ENCODE data around the gene TTYH2.

The TTYH2 gene

GRCh38 chr17:74216505-74216904 lies 3.1 kb downstream of the TTYH2 start:
- DNase-seq = no peak

GRCh38 chr17:74217037-74217730 lies 3.8 kb downstream of the TTYH2 start:
- DNase-seq = no peak

GRCh38 chr17:74217888-74218287 lies 4.5 kb downstream of the TTYH2 start:
- DNase-seq = no peak

GRCh38 chr17:74218436-74218835 lies 5.1 kb downstream of the TTYH2 start:
- no peak for DNase-seq

GRCh38 chr17:74219576-74220133 lies 6.3 kb downstream of the TTYH2 start:
- no peak for DNase-seq

- DNase-seq = no peak
Measured at GRCh38 chr17:74220219-74220618, 6.8 kb downstream of the TTYH2 start.

- no peak for DNase-seq
Measured at GRCh38 chr17:74220946-74221818, 7.8 kb downstream of the TTYH2 start.

DNA sequence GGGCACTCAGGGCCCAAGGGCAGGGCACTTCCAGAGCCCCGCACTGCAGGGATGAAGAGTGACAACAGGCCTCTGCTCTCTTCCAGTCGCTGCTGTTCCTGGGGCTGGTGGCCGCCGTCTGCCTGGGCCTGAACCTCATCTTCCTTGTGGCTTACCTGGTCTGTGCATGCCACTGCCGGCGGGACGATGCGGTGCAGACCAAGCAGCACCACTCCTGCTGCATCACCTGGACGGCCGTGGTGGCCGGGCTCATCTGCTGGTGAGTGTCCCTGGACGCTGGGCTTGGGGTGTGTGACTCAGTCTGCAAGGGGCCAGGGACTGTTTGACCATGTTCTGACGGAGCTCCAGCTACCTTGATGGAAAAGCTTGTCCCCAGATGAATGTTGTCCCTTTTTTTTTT lies 9.0 kb downstream of the TTYH2 start:
- no peak for DNase-seq

DNA sequence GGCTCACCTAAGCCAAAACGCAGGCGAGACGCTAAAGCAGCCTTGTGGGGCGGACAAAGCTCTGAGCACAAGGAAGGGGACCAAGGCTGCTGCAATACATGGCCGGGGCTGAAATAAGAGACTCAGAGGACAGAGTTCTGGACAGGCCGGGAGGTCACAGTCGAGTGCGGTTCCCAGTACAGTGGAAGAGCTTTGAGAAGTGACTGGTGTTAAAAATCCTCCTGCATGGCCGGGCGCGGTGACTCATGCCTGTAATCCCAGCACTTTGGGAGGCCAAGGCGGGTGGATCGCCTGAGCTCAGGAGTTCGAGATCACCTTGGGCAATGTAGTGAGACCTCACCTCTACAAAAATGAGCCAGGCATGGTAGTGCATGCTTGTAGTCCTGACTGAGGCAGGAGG lies 10.5 kb downstream of the TTYH2 start:
- no peak for DNase-seq

DNA sequence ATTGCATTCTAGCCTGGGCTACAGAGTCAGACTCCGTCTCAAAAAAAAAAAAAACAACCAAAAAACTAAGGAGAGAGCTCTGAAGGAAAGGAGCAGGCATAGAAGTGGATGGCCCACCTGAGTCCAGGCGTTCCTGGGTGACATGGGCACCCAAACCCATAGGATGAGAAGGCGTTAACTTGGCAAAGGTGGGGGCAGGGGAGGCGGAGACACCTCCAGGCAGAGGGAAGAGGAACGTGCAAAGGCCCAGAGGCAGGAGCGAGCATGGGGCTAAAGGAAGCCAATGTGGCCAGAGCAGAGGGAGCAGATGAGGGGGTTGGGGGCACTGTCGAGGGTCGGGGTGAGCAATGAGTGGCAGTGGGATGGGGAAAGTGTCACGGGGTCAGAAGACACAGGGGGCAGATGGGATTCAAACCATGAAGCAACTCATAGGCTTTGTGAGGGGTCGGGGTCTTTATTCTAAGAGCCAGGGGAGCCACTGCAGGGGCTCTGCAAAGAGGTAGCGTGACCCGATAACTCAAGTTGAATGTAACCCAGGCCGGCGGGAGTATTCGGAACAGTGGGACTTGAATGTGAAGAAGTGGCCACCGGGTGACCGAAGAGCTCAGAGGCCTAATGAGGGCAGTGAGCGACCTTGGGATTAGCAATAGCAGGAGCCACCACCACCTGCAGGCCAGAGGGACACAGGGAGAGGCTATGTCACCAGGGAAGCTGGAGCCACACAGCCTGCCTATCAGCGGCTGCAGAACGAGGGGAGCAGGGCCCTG lies 11.8 kb downstream of the TTYH2 start:
- DNase-seq = no peak

DNA sequence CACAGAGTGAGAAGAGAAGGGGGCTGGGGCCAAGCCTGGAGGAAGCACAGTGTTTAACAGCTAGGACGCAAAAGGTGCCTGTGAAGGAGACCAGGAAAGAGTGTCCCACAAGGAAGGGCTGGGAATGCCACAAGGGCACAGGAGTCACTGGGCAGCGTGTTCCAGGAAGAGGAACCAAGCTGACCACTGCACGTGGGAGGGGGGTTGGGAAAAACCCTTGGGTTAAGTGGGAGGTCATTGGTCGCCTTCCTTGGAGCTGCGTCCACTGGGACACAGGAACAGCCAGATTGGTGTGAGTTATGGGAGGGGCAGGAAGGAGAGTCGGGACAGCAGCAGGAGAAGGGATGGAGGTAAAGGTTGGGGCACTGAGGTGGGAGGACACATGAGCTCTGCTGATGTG lies 12.9 kb downstream of the TTYH2 start:
- DNase-seq = no peak

DNA sequence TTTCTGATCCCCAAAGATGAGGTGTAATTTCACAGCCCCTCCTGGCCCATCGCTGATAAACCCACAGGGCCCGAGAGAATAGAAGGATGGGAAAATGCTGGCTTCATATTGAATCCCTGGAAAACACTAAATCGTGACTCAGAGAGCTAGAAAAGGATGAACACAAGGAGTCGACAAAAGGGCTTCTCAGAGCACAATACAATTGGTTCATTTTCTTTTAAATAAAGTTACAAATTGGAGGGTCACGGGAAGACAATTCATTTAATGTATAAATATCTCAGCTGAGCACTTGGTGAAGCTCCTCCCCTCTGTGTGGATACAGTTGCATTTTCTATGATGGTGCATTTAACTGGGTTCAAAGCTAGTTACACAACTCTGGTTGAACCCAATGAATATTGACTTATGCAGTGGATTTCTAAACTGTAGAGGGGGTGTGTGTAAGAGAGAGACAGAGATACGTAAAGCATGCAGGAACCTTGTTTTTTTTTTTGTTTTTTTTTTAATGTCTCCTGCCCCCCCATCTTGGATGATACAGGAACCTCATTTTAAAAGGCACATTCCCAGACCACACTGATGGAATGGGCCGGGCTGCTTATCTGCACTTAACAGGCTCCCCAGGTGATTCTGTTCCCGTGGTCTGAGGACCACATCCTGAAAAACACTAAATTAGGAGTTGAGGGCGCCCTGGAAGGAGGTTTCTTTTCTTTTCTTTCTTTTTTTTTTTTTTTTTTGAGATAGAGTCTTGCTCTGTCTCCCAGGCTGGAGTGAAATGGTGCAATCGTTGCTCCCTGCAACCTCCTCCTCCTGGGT lies 14.1 kb downstream of the TTYH2 start:
- no peak for DNase-seq

DNA sequence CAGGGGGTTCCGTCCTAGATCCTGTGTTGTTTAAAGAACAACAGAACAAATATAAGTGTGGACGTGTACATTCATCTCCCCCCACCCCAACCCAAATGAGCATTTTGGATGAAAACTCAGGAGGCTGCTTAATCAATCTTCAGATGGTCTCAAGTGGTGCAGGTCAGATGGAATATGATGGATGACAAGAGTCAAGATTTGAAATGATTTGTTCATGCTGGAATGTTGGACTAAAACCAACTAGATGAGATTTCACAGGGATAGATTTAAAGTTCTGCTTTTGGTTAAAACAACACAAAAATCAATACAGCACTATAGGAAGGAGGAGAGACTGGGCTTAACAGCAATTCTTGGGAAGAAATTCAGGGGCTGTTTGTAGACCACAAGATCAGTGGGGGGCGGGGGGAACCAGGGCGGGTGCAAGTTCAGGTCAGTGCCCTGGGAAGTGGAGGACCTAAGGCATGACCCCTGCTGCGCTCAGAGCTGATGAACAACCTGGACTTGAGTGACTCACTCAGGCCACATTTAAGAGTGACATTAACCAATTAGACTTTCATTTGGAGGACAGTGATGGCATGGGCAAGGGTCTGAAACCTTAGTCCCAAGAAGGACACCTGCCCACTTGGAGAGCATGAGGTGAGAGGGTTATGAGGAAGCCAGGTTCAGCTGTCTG lies 15.1 kb downstream of the TTYH2 start:
- DNase-seq = no peak

DNA sequence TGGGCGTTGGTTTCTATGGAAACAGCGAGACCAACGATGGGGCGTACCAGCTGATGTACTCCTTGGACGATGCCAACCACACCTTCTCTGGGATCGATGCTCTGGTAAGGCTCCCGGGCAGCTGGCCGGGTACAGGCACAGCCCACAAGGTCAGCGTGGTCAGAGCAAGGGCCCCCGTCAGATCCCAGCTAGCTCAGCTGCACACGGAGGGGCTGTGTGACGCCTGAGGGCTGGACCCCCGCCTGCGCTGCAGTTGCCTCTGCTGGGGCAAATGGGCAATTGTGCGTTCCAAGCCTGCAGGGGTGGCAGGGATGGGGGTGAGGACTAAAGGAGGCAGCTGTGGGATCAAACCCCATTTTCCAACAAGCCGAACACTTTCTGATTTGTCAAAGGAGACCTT lies 17.5 kb downstream of the TTYH2 start:
- no peak for DNase-seq

- DNase-seq = no peak
Measured at GRCh38 chr17:74231928-74232907, 18.8 kb downstream of the TTYH2 start.

DNA sequence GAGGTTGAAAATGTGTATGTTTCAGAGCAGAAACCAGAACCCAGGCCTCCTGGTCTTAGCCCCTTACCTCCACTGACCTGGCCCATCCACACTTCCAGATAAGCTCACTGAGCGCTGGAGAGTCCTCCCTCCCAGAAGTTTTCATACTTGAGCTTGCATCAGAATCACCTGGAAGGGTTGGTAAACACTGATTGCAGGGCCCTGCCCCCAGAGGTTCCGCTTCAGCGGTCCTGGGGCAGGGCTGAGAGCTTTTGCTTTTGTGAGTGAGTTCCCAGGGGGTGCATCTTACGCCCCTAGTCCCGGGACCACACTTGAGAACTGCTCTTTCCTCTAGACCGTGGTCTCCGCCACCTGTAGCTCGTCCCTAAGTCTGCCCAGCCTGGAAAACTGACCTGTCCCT lies 20.6 kb downstream of the TTYH2 start:
- no peak for DNase-seq

DNA sequence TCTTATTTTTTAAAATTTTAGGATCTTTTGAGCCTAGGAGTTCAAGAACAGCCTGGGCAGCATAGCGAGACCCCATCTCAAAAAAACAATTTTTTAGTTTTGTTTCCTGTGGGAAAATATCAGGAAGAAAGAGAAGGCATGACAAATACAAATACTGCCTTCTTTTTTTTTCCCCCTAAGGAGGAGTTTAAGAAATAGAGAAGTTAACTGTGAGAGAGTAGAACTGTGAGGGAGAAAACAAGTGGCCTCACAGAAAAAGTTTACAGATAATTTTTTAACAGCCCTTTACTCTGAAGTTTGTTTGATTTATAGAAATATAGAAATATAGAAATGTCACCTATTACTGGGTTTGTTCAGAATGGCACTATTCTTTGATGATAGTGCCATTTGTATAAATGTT lies 21.1 kb downstream of the TTYH2 start:
- no peak for DNase-seq

- DNase-seq = no peak
Measured at GRCh38 chr17:74235040-74235581, 21.7 kb downstream of the TTYH2 start.

DNA sequence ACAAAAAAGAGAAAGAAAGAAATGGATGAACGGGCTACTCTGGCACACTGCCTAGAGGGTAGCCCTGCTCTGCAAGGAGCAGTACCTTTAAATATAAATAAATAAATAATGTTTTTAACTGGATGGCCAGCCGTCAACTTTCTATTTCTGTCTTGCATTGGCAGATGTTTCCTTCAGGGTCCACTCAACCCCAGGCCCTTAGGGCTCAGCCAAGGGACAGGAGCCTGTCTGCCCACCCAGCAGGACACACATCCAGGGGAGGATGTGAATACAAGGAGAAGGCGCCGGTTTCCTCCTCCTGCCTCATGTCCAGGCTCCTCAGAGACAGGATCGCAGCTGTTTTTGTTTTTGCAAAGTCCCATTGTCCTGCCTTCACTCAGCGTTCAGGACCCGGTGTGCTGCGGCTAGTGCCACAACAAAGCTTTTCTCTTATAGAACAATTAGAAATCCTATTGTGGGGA lies 22.6 kb downstream of the TTYH2 start:
- no peak for DNase-seq

DNA sequence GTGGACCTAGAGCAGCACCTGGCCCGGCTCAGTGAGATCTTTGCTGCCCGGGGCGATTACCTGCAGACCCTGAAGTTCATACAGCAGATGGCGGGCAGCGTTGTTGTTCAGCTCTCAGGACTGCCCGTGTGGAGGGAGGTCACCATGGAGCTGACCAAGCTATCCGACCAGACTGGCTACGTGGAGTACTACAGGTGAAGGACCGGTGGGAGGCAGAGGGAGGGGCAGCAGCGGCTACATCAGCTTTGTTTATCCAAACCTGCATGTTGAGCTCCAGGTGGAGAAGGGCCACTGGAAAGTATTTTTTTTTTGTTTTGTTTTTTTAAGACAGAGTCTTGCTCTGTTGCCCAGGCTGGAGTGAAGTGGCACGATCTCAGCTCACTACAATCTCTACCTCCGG lies 23.9 kb downstream of the TTYH2 start:
- no peak for DNase-seq

All from fibroblast of upper back skin (primary cell).